ENCODE results near the gene RXFP1. TPM values are rescaled to one million over a fixed set of nuclear protein-coding genes. Genes with fewer than 3 reads are reported as not detected.

Gene RXFP1
- total and polyA plus RNA-seq, 2 experiments from 2014 or later, result not detected

DNA sequence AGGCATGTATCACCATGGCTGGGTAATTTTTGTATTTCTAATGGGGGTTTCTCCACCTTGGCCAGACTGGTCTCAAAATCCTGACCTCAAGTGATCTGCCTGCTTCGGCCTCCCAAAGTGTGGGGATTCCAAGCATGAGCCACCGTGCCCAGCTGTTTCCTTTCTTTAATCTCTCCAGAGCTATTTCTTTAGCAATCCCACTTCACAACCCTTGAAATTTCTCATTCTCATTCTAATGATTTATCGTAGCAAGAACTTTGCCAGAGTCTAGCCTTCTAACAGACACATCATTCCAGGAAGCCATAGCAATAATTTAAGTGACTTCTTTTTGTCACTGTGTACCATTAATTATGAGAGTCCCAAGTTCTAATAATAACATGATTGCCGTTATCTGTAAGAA lies 68.6 kb downstream of the RXFP1 start:
- WGBS (ENCODE audit: low lambda C conversion rate, missing lambda C conversion rate), result 93% methylated on average over 4 of the region's 4 CpGs
- no peaks in the 10 kb centered on the region for H3K9me3 ChIP-seq (ENCODE audit: low read depth)
- no peaks in the 10 kb centered on the region for H3K36me3 ChIP-seq (replicated peaks; ENCODE audit: insufficient read depth, low read depth)
- H2AFZ ChIP-seq, result no peak overlapping the region
- no peak overlapping the region for H3K4me3 ChIP-seq
- H3K4me1 ChIP-seq (ENCODE audit: insufficient read depth), result no peaks in the 10 kb centered on the region
- H3K27me3 ChIP-seq, result no peaks in the 10 kb centered on the region
- no peak overlapping the region for H3K4me2 ChIP-seq
- DNase-seq (ENCODE audit: low spot score), result no peak
- no peaks in the 10 kb centered on the region for H3K79me2 ChIP-seq
- no peak overlapping the region for H3K27ac ChIP-seq
- TF ChIP-seq EZH2phosphoT487 (IDR thresholded peaks at IDR 0.05; ENCODE audit: low read depth, severe bottlenecking, unreplicated experiment), result no peak
- TF ChIP-seq EZH2 (IDR thresholded peaks at IDR 0.05; ENCODE audit: borderline replicate concordance), result no peak
- TF ChIP-seq, protein P1, sequence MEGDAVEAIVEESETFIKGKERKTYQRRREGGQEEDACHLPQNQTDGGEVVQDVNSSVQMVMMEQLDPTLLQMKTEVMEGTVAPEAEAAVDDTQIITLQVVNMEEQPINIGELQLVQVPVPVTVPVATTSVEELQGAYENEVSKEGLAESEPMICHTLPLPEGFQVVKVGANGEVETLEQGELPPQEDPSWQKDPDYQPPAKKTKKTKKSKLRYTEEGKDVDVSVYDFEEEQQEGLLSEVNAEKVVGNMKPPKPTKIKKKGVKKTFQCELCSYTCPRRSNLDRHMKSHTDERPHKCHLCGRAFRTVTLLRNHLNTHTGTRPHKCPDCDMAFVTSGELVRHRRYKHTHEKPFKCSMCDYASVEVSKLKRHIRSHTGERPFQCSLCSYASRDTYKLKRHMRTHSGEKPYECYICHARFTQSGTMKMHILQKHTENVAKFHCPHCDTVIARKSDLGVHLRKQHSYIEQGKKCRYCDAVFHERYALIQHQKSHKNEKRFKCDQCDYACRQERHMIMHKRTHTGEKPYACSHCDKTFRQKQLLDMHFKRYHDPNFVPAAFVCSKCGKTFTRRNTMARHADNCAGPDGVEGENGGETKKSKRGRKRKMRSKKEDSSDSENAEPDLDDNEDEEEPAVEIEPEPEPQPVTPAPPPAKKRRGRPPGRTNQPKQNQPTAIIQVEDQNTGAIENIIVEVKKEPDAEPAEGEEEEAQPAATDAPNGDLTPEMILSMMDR (IDR thresholded peaks at IDR 0.05; ENCODE audit: poor library complexity), result no peak
- H3K9me2 ChIP-seq (replicated peaks; ENCODE audit: insufficient read depth), result no peaks in the 10 kb centered on the region
- H4K20me1 ChIP-seq (ENCODE audit: insufficient read depth, poor library complexity, severe bottlenecking), result no peaks in the 10 kb centered on the region

DNA sequence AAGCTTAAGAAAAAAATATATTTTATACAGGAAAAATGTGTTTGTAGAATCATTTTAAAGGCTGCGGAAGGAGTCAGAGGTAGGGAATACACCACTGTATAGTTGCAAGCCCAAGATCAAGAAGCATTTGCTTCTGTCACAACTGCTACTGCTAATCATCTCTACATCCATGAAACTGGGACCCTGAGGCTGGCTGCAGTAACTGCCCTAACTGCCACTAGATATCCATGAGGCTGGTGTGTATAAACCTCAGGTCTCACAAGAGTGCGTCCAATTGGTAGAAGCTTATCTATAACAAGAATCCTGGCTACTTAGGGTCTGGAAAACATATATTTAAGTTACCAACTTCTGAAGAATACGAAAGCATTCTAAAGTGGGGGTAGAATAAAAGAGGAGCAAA lies 69.1 kb downstream of the RXFP1 start:
- Histone ChIP-seq H4K20me1 (ENCODE audit: insufficient read depth, poor library complexity, severe bottlenecking) (no peaks in the 10 kb centered on the region), H3K27me3 (no peaks in the 10 kb centered on the region), H3K27ac (no peak overlapping the region), H3K9me2 (replicated peaks; ENCODE audit: insufficient read depth) (no peaks in the 10 kb centered on the region), H3K4me1 (ENCODE audit: insufficient read depth) (no peaks in the 10 kb centered on the region), H3K4me2 (no peak overlapping the region), H2AFZ (no peak overlapping the region), H3K4me3 (no peak overlapping the region), H3K79me2 (no peaks in the 10 kb centered on the region), H3K36me3 (replicated peaks; ENCODE audit: insufficient read depth, low read depth) (no peaks in the 10 kb centered on the region), H3K9me3 (ENCODE audit: low read depth) (no peaks in the 10 kb centered on the region)
- no peak for DNase-seq (ENCODE audit: low spot score)
- no peak for TF ChIP-seq EZH2 (IDR thresholded peaks at IDR 0.05; ENCODE audit: borderline replicate concordance)
- TF ChIP-seq, protein P1 (IDR thresholded peaks at IDR 0.05; ENCODE audit: poor library complexity), result no peak
- no peak for TF ChIP-seq EZH2phosphoT487 (IDR thresholded peaks at IDR 0.05; ENCODE audit: low read depth, severe bottlenecking, unreplicated experiment)
- WGBS (ENCODE audit: low lambda C conversion rate, missing lambda C conversion rate), result 95% methylated on average over 3 of the region's 3 CpGs

DNA sequence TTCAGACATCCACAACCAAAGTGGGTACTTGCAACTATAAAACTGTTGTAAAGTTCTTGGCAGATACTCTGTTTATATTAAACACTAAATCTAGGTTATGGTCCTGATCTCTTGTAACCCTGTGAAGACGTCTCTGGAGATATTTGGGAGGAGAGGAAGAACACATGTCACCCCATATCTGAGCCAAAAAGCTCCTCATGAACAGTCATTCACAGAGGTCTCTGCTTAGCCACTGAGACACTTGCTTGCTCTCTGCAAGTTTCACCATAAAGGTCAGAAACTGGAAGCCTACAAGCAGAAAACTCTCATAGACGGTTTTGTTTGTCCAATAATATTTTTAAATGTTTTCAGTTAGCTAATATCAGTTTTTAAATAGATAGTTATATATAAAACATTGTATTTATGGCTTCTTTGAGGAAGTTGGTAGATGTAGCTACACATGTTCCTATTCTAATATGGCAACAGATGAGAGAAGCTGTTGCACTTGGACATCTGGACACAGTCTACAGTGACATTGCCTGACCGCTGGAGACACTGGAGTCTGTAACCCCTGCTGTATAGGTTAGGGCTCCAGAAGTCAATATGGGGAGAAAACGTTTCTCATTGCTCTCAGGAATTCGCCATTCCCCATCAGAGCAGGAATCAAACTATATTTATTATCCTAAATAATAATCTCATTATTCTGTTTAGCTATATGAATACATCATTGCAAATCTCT lies 76.4 kb downstream of the RXFP1 start:
- Histone ChIP-seq H3K4me3 (no peak overlapping the region), H3K9me3 (ENCODE audit: low read depth) (no peaks in the 10 kb centered on the region), H4K20me1 (ENCODE audit: insufficient read depth, poor library complexity, severe bottlenecking) (no peaks in the 10 kb centered on the region), H3K79me2 (no peaks in the 10 kb centered on the region), H3K9me2 (replicated peaks; ENCODE audit: insufficient read depth) (no peaks in the 10 kb centered on the region), H2AFZ (no peak overlapping the region), H3K27me3 (no peaks in the 10 kb centered on the region), H3K36me3 (replicated peaks; ENCODE audit: insufficient read depth, low read depth) (no peaks in the 10 kb centered on the region), H3K4me1 (ENCODE audit: insufficient read depth) (no peaks in the 10 kb centered on the region), H3K4me2 (no peak overlapping the region), H3K27ac (no peak overlapping the region)
- TF ChIP-seq, protein P1 (IDR thresholded peaks at IDR 0.05; ENCODE audit: poor library complexity), result no peak
- TF ChIP-seq EZH2phosphoT487 (IDR thresholded peaks at IDR 0.05; ENCODE audit: low read depth, severe bottlenecking, unreplicated experiment) (no peak), EZH2 (IDR thresholded peaks at IDR 0.05; ENCODE audit: borderline replicate concordance) (no peak)
- no peak for DNase-seq (ENCODE audit: low spot score)
- WGBS (ENCODE audit: low lambda C conversion rate, missing lambda C conversion rate), result 66% methylated on average over 5 of the region's 5 CpGs
